WTC11 (cell line): ENCODE results near the gene ARTN. TPM values are rescaled to one million over a fixed set of nuclear protein-coding genes. Genes with fewer than 3 reads are reported as not detected.

ENCODE experiments used
- ATAC-seq: fragments of 200-7000 bp; cut with Tn5 transposase; 2 replicates; pipeline ENCODE4 v1.10.0; 2021; ENCODE audit warnings: mild to moderate bottlenecking, moderate library complexity
- CTCF ChIA-PET: fragments of 300-600 bp; sonication (Branson Sonifier 250); formaldehyde crosslinking; loops from one replicate; lab custom pipeline; 2021; ENCODE audit warnings: antibody characterized with exemption; lab: Charles Lee
- POLR2A ChIA-PET: fragments of 350-600 bp; sonication (Branson Sonifier 250); formaldehyde crosslinking; loops from one replicate; lab custom pipeline; 2021; ENCODE audit warnings: antibody characterized with exemption; lab: Charles Lee
- DNase-seq: peaks from one replicate; pipeline ENCODE4 v3.0.0; 2021; ENCODE audit warnings: low spot score
- H3K27ac Mint-ChIP-seq: 2 replicates; pipeline ENCODE4 v1.8.0; 2021; ENCODE audit warnings: mixed read lengths
- H3K27me3 Mint-ChIP-seq: 2 replicates; pipeline ENCODE4 v1.8.0; 2021; ENCODE audit warnings: low read depth, mild to moderate bottlenecking, moderate library complexity, mixed read lengths
- H3K36me3 Mint-ChIP-seq: 2 replicates; pipeline ENCODE4 v1.8.0; 2021; ENCODE audit warnings: mixed read lengths
- H3K4me1 Mint-ChIP-seq: 2 replicates; pipeline ENCODE4 v1.8.0; 2022; ENCODE audit warnings: mixed read lengths
- H3K4me3 Mint-ChIP-seq: 2 replicates; pipeline ENCODE4 v1.8.0; 2021; ENCODE audit warnings: mild to moderate bottlenecking, moderate library complexity, mixed read lengths
- H3K9me3 Mint-ChIP-seq: 2 replicates; pipeline ENCODE4 v1.8.0; 2021; ENCODE audit warnings: mixed read lengths
- SMAD3 ChIP-seq: sonication (generic); formaldehyde crosslinking; IDR thresholded peaks from 2 replicates; pipeline ENCODE4 v1.8.0; 2022; ENCODE audit warnings: missing genetic modification reagents, mild to moderate bottlenecking, borderline replicate concordance
- TCF7 ChIP-seq: sonication (generic); formaldehyde crosslinking; IDR thresholded peaks from 2 replicates; pipeline ENCODE4 v1.8.0; 2022; ENCODE audit warnings: mild to moderate bottlenecking, low read depth, missing genetic modification reagents, moderate library complexity
- TP53 ChIP-seq: sonication (generic); formaldehyde crosslinking; IDR thresholded peaks from 2 replicates; pipeline ENCODE4 v1.8.1; 2023; ENCODE audit warnings: mild to moderate bottlenecking, missing genetic modification reagents
- total RNA-seq: library from RNA; stranded (reverse); gene quantifications from 3 replicates; pipeline ENCODE4 v1.2.3, GENCODE V29; 2021
- TF ChIP-seq, protein P1 (sequence below): sonication (generic); formaldehyde crosslinking; IDR thresholded peaks from 2 replicates; pipeline ENCODE4 v1.8.1; 2022; ENCODE audit warnings: mild to moderate bottlenecking, moderate library complexity, missing genetic modification reagents
- TF ChIP-seq, protein P2 (sequence below): sonication (generic); formaldehyde crosslinking; IDR thresholded peaks from 2 replicates; pipeline ENCODE4 v1.8.0; 2022; ENCODE audit warnings: mild to moderate bottlenecking, missing genetic modification reagents
- TF ChIP-seq, protein P3 (sequence below): sonication (generic); formaldehyde crosslinking; IDR thresholded peaks from 2 replicates; pipeline ENCODE4 v1.8.1; 2023; ENCODE audit warnings: mild to moderate bottlenecking, moderate library complexity, missing genetic modification reagents
- TF ChIP-seq, protein P4 (sequence below): sonication (generic); formaldehyde crosslinking; IDR thresholded peaks from 2 replicates; pipeline ENCODE4 v1.8.0; 2022; ENCODE audit warnings: mild to moderate bottlenecking, missing genetic modification reagents
- TF ChIP-seq, protein P5 (sequence below): fragments of 200-600 bp; IDR thresholded peaks from 2 replicates; pipeline ENCODE4 v1.8.0; 2022; ENCODE audit warnings: antibody characterized with exemption

Gene ARTN
- total RNA-seq, 1 experiment from 2014 or later, result 28.5 TPM

DNA sequence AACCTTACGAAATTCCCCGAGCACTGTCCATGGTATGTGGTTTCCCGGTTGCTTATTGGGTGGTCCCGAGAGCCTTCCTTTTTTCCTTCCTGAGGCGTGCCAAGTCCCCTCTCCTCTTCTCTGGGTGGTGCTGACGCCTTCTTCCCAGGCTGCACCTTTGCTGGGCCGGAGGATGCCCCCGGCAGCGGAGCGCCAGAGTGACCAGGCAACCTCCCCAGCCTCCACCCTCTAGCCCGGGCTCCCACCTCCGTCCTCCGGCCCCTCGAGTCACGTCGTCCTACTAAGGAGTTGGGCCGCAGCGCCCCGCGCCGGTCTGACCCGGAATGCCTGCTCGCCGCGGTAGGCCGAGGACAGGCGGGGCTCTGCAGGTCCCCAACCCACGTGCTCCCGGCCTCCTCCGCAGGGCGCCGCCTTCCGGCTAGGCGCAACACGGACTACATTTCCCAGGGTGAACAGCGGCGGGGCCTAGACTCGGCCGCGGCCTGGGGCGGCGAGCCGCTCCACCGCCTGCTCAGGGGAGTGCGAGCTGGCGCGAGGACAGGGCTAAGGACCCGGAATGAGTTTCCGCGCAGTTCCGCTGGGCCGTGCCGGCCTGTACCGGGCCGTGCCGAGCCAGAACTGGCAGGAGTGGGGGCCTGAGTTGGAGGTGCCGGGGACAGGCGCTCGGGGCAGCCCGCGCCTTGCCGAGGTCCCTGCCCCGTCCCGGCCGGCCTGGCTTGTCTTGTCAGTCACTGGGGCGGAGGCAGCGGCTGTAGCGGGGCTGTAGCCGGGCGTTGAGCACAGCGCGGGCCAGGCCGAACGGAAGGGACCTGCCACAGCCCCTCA lies 12.8 kb downstream of the ARTN start, which contains the start of gene IPO13 (continued):
- TF ChIP-seq, protein P1, sequence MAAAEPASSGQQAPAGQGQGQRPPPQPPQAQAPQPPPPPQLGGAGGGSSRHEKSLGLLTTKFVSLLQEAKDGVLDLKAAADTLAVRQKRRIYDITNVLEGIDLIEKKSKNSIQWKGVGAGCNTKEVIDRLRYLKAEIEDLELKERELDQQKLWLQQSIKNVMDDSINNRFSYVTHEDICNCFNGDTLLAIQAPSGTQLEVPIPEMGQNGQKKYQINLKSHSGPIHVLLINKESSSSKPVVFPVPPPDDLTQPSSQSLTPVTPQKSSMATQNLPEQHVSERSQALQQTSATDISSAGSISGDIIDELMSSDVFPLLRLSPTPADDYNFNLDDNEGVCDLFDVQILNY (CRISPR knock-in tag), result peak; percentile 68

DNA sequence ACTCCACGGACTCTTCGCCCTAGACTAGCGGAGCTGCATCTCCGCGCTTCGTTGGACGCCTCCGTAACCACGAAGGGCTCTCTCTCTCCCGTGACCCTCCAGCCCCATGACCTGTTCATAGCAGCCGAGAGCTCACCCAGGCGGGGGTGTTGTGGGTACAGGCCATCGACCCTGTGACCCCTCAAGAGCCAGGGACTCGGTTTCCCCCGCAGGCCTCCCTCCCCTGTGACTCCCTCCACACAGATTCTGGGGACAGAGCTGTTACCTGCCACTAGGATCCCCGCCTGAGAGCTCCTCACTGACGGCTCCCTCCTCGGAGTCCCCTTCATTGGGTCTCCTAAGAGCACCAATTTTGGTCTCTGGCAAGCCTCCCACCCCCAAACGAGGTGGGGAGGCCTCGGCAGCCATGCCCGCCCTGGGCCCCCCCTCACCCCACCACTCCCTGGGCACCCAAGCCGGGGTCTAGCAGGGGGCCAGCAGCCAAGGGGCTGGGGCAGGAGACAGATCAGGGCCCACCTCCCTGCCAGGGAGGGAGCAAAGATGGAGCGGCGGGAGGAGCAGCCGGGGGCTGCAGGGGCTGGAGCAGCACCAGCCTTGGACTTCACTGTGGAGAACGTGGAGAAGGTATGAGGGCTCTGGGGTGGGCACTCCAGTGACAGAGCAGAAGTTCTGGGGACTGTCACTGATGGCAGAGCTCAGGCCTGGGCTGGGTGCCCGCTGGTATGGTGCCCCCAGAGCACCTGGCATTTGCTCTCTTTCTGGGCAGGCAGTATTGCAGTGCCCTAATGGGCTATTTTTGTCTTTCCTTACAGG lies 13.7 kb downstream of the ARTN start:
- Mint-ChIP-seq H3K36me3 (peaks cover 5% of the 10 kb centered on the region; the same call in 1 of the 2 replicates), H3K4me1 (peaks cover 37% of the 10 kb centered on the region), H3K9me3 (no peaks in the 10 kb centered on the region), H3K27me3 (no peaks in the 10 kb centered on the region), H3K27ac (no peak overlapping the region; the same call in 1 of the 2 replicates), H3K4me3 (peak overlapping the region; percentile 83)
- ChIA-PET POLR2A (interaction anchor here (1.4 to 1.5 kb wide), 2 partner anchors 13 to 184 kb away, joined by 3 to 8 read pairs; partner anchors contain the start of gene ARTN), CTCF (interaction anchor here (0.7 to 9.9 kb wide), 9 partner anchors 11 to 182 kb away, joined by 3 to 172 read pairs (median 6); partner anchors contain the start of genes ARTN, ATP6V0B and DPH2)
- ATAC-seq (no peak; the same call in 1 of the 2 replicates), DNase-seq (no peak)
- no peak for TF ChIP-seq TCF7 (CRISPR knock-in tag)
- TF ChIP-seq SMAD3 (CRISPR knock-in tag), result peak; percentile 55; the same call in 1 of the 2 replicates

DNA sequence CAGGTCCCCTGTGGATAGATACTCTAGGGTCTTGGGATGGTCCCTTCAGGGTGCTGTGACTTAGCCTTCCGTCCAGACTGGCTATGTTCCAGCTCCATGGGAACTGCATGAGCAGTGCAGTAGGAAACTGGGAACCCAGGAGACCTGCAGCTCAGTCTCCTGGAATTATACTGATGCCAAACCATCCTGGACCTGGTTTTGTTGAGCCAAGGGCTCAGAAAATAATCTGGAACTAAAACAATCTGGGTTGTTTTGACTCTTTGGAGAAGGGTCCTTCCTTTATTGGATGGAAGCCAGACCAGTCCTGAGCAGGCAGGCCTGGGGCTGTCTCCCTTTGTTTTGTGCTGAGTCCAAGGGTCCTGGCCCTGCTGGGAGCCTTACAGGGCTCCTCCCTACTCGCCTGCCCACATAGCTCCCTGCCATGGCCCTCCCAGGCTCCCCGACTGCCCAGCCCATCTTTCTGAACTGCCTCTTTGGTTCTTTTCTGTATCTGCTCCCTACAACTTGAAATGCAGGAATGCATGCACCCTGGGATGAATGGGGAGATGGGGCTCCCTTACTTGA lies 14.4 kb downstream of the ARTN start:
- Mint-ChIP-seq H3K27ac (peak overlapping the region; percentile 32; the same call in 1 of the 2 replicates), H3K4me1 (peaks cover 34% of the 10 kb centered on the region), H3K36me3 (peaks cover 5% of the 10 kb centered on the region; the same call in 1 of the 2 replicates), H3K4me3 (peak overlapping the region; percentile 83), H3K9me3 (no peaks in the 10 kb centered on the region), H3K27me3 (no peaks in the 10 kb centered on the region)
- no peak for ATAC-seq
- ChIA-PET POLR2A (no interaction called here), CTCF (interaction anchor here (1.0 to 9.9 kb wide), 5 partner anchors 13 to 183 kb away, joined by 3 to 172 read pairs (median 24); partner anchors contain the start of gene ARTN)
- no peak for DNase-seq
- TF ChIP-seq TP53 (no peak), SMAD3 (CRISPR knock-in tag) (no peak)
- TF ChIP-seq, protein P2, sequence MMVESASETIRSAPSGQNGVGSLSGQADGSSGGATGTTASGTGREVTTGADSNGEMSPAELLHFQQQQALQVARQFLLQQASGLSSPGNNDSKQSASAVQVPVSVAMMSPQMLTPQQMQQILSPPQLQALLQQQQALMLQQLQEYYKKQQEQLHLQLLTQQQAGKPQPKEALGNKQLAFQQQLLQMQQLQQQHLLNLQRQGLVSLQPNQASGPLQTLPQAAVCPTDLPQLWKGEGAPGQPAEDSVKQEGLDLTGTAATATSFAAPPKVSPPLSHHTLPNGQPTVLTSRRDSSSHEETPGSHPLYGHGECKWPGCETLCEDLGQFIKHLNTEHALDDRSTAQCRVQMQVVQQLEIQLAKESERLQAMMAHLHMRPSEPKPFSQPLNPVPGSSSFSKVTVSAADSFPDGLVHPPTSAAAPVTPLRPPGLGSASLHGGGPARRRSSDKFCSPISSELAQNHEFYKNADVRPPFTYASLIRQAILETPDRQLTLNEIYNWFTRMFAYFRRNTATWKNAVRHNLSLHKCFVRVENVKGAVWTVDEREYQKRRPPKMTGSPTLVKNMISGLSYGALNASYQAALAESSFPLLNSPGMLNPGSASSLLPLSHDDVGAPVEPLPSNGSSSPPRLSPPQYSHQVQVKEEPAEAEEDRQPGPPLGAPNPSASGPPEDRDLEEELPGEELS (CRISPR knock-in tag), result no peak
- TF ChIP-seq, protein P3, sequence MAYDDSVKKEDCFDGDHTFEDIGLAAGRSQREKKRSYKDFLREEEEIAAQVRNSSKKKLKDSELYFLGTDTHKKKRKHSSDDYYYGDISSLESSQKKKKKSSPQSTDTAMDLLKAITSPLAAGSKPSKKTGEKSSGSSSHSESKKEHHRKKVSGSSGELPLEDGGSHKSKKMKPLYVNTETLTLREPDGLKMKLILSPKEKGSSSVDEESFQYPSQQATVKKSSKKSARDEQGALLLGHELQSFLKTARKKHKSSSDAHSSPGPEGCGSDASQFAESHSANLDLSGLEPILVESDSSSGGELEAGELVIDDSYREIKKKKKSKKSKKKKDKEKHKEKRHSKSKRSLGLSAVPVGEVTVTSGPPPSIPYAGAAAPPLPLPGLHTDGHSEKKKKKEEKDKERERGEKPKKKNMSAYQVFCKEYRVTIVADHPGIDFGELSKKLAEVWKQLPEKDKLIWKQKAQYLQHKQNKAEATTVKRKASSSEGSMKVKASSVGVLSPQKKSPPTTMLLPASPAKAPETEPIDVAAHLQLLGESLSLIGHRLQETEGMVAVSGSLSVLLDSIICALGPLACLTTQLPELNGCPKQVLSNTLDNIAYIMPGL, result no peak
- TF ChIP-seq, protein P4, sequence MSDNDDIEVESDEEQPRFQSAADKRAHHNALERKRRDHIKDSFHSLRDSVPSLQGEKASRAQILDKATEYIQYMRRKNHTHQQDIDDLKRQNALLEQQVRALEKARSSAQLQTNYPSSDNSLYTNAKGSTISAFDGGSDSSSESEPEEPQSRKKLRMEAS, result no peak
- TF ChIP-seq, protein P5, sequence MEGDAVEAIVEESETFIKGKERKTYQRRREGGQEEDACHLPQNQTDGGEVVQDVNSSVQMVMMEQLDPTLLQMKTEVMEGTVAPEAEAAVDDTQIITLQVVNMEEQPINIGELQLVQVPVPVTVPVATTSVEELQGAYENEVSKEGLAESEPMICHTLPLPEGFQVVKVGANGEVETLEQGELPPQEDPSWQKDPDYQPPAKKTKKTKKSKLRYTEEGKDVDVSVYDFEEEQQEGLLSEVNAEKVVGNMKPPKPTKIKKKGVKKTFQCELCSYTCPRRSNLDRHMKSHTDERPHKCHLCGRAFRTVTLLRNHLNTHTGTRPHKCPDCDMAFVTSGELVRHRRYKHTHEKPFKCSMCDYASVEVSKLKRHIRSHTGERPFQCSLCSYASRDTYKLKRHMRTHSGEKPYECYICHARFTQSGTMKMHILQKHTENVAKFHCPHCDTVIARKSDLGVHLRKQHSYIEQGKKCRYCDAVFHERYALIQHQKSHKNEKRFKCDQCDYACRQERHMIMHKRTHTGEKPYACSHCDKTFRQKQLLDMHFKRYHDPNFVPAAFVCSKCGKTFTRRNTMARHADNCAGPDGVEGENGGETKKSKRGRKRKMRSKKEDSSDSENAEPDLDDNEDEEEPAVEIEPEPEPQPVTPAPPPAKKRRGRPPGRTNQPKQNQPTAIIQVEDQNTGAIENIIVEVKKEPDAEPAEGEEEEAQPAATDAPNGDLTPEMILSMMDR, result no peak
